Measurements from ENCODE around the gene RPP38.

- TF ChIP-seq CTCF (conservative IDR thresholded peaks at IDR 0.05; ENCODE audit: low read length): no peak
- no peak for TF ChIP-seq EZH2phosphoT487 (IDR thresholded peaks at IDR 0.05; ENCODE audit: borderline replicate concordance)
Measured at GRCh38 chr10:15072358-15072757, 24.8 kb upstream of the RPP38 start.
